Loucy (cell line): ENCODE results near the gene KIRREL3.
A peak's percentile ranks its signal among the peaks of the same experiment; 100 is the strongest.

Experiments
- EZH2phosphoT487 ChIP-seq: fragments of 200-600 bp; IDR thresholded peaks from 2 replicates; pipeline ENCODE4 v1.6.1; 2018; ENCODE audit warnings: antibody characterized with exemption, mild to moderate bottlenecking, moderate library complexity, borderline replicate concordance
- TF ChIP-seq, protein P1 (sequence below): fragments of 200-600 bp; sonication (generic); conservative IDR thresholded peaks from 2 replicates; pipeline ENCODE4 v1.5.1; 2014; ENCODE audit warnings: mild to moderate bottlenecking, antibody characterized with exemption, low read length

DNA sequence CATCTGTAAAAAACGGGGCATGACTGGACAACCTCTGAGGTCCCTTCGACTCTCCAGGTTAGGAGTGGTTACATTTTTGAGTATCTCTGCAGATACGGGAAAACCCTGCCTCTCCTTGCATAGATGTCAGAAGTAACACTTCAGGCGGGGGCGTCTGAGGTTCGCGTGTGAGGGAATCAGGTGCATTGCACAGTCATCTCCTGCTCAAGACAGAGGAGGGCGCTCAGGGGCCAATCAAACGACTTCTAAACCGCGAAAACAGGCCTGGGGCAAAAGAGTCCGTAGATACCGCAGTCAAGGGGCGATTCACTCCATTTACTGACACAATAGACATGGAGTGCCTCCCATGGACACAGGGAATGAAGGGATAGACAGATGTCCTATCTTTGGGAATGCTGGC, 31.7 kb downstream of the KIRREL3 start:
- TF ChIP-seq, protein P1, sequence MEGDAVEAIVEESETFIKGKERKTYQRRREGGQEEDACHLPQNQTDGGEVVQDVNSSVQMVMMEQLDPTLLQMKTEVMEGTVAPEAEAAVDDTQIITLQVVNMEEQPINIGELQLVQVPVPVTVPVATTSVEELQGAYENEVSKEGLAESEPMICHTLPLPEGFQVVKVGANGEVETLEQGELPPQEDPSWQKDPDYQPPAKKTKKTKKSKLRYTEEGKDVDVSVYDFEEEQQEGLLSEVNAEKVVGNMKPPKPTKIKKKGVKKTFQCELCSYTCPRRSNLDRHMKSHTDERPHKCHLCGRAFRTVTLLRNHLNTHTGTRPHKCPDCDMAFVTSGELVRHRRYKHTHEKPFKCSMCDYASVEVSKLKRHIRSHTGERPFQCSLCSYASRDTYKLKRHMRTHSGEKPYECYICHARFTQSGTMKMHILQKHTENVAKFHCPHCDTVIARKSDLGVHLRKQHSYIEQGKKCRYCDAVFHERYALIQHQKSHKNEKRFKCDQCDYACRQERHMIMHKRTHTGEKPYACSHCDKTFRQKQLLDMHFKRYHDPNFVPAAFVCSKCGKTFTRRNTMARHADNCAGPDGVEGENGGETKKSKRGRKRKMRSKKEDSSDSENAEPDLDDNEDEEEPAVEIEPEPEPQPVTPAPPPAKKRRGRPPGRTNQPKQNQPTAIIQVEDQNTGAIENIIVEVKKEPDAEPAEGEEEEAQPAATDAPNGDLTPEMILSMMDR = peak; percentile 14; the same call in 1 of the 2 replicates
- TF ChIP-seq EZH2phosphoT487 = no peak
